Activated T-cell treated with anti-CD3 and anti-CD28 coated beads for 1 hour (primary cell): ENCODE data around the gene ADGRL1.

Experiments
- DNase-seq: peaks from one replicate; pipeline ENCODE4 v3.0.0-alpha.2; 2020; ENCODE audit warnings: low read depth

Gene ADGRL1

DNA sequence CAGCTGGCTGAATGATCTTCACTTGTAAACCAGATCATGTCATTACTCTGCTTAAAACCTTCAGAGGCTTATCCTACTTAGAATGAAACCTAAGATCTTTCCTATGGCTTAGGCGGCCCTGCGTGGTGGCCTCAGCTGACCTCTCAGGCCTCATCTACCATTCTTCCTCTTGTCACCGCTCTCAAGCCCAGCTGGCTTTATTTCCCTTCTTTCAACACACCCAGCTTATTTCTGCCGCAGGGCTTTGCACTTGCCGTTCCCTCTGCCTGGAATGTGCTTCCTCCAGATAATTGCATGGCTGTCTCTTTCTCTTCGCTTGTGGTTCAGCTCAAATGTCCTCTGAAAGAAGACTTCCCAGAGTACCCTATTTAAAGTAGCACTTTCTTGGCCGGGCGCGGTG lies 66.0 kb downstream of the ADGRL1 start:
- DNase-seq, result no peak

DNA sequence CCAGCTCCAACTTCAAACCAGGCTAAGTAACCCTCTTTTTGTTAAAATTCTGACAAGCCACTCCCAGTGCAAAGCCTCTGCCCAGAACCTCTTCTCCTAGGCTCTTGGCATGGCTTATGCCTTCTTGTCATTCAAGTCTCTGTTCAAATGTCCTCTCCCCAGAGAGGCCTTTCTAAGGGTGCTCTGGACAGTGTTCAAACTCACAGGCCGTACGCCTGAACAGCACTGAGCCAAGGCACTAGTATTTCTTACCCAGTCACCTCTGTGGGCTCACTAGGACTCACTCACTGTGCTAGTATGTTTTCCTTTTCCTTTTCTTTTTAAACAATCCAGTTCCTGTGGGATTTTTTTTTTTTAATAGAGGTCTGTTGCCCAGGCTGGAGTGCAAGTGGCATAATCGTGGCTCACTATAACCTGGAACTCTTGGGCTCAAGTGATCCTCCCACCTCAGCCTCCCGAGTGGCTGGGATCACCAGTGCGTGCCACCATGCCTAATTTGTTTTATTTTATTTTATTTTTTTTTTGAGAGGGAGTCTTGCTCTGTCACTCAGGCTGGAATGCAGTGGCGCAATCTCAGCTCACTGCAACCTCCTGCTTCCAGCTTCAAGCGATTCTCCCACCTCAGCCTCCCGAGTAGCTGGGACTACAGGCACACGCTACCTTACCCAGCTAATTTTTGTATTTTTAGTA lies 67.2 kb downstream of the ADGRL1 start:
- DNase-seq, result no peak

DNA sequence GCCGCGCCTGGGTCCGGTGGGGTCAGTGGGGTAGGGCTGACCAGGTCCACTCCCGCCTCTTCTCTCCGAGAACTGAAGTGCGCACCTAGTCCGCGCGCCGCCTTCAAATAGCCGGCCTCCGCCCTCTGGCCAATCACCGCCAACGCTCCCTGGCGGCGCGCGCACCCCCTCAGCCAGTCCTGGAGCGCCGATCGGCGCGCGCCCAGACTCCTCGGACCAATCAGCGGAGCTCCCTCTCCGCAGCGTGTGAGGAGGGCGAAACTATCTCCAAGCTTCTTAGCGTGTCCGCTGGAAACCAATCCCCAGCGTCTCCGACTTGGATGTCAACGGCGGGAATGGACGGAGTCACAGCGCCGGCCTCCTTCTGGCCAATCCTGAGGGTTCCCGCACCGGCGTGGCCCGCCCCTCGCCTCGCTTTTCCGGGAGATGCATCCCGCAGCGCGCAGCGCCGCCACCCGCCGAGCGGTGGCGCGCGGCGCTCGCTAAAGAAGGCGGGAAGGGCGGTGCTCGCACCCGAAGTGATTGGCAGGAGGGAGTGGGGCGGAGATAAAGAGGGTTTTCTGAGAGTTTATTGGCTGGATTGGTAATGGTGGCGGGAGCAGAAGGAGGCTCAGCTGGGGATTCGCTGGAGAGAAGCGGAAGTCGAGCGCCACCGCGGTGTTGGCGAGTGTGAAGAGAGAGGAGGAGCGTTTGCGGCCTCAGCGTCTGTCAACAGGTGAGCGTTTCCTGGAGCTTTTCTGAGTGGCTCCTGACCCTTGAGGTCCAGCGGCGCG lies 69.3 kb downstream of the ADGRL1 start, which contains the start of gene ASF1B:
ASF1B (minus strand) TSS at position 81 of the 773 bp plus-strand sequence. CDS start 133 bp downstream, outside the sequence.
- DNase-seq, result peak; percentile 93

DNA sequence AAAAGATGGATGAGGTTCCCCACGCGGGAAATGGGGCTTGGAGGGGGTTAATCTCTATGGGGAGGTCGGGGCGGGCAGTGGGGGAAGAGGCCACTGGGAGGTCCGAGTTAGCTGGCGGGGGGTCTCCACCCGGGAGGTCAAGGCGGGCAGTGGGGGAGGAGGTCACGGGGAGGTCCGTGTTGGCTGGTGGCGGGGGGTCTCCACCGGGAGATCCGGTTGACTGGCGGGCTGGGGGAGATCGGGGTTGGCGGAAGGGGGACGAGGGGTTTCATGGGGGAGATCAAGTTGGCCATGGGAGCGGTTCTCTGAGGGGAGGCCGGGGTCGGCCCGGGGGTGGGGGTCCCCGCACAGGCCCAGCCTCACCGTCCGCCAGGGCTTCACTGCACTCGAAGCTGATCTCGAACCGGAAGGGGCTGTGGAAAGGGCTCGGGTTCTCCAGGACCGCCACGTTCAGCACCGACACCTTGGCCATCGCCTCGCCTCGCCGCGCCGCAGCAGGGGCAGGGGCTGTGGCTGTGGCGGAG lies 69.9 kb downstream of the ADGRL1 start:
- DNase-seq, result no peak

DNA sequence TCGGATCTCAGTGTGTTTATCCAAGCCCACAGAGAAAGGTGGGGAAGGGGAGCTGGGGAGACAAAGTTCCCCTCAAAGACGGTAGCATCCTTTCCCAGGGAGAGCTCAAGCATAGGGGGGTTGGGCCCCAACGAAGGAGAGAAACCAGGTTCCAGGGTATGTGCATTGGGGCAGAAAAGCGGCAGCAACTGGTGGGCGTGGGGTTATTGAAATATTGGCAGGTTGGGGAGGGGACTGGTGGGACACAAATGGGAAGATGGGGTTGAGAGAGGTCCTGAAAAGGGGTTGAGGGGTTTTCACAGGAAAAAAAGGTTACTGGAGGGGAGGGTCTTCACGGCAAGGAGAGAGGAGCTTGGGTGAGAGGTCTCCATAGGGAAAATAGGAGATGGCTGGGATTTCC lies 70.6 kb downstream of the ADGRL1 start:
- DNase-seq, result no peak

DNA sequence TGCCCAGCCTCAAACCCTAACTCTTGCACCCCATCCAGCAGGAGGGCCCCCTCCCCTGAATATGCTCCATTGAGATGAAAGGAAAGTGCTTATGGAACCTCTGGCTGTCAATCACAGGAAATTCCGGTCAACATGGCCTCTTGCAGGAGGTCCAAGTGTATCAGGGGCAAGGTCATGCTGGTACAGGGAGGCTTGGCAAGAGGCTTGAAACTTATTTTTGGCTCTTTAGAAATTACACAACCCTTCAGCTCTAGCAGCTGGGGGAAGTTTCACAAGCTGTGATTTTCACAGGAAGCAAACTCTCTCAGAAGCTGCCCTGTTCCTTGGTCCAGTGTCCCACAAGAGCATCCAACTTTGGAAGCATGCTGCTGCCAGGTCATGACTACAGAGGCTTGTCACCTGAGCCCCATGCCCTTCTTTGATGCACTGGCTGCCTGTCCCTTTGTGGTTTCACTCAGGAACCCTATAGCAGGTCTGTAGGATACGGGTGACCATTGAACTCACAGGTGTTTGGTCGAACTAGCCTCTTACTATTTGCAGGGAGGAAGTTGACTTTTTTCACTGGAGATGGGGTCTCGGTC lies 78.0 kb downstream of the ADGRL1 start:
- DNase-seq, result no peak

DNA sequence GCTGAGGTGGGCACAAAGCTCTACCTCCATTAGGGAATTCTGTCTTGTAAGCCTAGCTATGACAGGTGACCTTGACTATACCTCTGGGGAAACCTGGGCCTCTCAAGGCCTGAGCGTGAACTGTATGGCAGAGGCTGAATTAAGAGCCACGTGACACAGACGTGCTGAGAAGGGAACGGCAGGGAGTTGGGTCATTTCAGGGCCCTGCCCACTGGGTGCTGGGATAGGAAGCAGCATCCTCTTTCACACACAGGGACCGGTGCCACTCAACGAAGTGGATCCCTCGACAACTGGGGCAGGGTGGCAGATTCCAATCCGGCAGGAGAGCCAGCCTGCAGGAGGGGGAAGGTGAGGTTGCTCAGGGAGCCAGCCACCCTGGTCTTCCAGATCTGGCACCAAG lies 78.8 kb downstream of the ADGRL1 start:
- DNase-seq, result no peak

DNA sequence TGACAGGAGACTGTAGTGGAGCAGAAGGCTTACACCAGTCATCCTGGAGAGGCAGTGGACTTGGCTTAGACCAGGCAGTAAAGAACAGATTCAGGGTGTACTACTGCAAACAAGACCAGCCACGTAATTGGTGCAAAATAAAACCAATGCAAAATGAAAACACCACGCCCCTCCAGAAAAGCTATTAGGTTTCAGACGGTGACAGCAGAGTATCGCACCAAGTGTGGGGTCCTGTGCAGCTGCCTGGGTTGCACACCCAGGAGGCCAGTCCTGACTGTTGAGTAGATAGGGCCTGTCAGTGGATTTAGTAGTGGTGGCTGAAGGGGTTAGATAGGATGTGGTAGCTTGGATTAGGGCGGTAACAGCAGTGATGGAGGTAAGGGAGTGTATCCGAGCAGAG lies 83.0 kb downstream of the ADGRL1 start:
- no peak for DNase-seq

DNA sequence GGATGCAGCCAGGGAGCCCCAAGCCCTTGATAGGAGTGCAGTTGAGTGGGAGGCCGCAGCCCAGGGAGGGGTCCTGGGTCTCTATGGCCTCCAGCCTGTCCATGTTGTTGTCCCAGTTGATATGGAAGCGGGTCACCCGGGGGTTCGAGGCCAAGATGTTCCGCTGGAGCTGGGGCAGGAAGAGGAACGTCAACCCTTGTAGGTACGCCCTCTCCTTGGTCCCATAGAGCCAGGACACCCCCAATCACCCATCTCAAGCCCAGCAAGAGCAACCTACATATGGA lies 85.5 kb downstream of the ADGRL1 start:
- DNase-seq, result no peak

DNA sequence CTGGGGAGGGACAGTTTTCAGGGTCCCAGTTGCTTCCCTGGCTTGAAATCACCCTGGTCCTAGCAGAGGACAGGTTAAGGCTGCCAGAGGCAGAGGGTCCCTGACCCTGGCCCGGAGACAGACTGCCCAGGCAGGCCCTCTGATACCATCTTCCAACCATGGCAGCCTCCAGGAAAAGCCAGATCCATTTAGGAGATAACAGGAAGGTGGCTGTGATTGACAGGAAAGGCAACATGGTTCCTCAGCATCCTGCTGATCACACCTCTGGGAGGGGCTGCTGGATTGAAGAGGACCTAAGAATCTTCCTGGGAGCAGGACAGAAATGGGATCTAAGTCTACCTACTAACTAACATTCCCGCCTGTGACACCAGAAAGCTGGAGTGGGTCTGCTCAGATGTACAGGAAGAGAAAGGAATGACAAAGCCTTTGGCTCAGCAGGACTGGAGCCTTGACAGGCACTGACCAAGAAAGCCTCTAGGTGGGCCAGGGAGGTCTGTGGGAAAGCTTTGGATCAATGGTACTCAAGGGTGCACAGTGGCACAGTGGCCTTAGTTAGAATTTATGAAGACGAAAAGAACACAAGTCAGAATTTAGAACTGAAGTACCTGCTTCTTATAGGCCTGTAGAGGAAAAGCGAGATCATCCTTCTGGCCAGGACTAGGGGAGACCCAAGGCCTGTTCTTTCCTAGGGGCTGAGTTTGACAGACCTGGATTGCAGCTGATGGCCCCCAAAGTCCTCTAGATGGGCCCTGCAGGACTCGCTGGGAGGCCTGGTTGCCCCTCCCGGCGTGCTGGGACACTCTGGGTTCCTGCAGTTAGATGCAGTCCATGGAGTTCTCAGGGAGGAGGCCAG lies 86.1 kb downstream of the ADGRL1 start:
- no peak for DNase-seq

DNA sequence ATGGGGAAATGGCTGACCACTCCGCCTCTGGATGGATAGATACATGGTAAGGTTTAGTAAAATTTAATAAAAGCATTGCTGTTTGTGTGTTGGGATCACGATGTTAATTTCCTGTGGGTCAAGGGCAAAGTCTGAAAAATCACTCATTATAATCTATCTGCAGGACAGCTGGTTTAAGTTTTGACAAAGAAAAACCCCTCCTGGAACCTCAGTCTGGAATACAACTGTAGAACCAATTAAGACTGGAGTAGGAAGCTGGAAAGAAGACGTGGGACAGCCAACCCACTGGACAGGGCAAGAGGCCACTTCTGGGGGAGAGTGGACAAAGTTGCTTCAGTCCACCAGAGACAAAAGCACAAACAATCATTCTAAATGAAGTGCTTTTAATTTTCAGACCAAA lies 86.8 kb downstream of the ADGRL1 start:
- DNase-seq, result no peak

DNA sequence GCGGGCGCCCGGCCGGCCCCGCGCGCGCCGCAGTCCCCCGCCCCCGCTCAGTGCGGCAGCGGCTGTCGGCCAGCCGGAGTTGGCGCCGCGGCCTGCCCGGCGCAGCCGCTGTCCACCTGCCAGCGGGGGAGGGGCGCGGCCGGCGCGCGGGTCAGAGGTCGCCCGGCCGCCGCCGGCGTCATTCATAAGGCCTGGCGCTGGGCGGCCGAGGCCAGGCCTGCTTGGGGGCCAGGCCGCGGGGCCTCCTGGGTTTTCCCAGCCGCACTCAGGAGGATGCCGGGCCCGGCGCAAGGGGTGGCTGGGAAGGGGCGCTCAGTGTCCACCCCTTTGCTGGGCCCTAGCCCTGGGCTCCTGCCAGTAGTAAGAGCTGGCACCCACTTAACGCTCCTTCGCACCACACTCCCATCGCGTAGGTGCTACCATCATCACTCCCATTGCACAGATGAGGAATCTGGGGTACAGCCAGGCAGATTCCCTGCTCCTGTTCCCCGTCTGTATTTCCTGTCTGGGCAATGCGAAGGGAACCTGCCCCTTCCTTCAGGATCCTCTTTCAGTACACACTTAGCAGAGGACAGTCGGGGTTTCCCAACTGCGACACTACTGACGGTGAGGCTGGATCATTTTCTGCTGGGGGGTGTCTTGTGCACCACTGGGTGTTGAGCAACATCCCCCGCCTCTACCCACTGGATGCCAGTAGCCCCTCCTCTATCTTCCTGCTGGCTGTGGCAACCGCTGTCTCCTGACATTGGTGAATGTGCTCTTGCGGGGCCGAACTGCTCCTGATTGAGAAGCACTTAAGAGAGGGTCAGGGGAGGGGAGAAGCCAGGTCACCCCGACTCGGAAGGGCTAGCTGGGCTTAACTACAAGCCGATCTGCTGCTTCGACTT lies 87.6 kb downstream of the ADGRL1 start:
- DNase-seq, result peak; percentile 23

DNA sequence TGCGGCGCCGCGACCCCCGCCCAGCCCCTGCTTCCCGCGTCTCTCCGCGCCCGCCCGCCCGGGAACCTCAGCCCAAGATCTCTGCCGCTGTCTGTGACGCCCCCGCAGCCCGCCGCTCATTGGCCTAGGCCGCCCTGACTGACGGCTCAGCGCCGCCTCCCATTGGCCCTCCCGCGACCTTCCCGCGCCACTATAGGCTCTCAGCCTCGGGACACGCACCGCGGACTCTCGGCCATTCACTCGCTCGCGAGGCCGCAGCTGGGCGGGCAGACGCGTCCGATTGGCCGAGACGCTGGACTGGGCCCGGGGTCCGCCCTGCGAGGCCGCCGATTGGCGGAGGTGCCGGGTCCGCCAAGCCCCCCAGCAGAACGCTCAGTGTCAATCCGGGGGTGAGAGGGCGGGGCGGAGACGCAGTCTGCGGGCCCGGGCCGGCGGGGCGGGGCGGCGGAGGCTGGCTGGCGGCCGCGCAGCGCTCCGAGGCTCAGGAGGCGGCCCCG lies 88.3 kb downstream of the ADGRL1 start, which contains the start of gene PRKACA:
PRKACA (minus strand) TSS at position 95 of the 497 bp plus-strand sequence. CDS start 215 bp downstream, outside the sequence.
- peak; percentile 95 for DNase-seq

DNA sequence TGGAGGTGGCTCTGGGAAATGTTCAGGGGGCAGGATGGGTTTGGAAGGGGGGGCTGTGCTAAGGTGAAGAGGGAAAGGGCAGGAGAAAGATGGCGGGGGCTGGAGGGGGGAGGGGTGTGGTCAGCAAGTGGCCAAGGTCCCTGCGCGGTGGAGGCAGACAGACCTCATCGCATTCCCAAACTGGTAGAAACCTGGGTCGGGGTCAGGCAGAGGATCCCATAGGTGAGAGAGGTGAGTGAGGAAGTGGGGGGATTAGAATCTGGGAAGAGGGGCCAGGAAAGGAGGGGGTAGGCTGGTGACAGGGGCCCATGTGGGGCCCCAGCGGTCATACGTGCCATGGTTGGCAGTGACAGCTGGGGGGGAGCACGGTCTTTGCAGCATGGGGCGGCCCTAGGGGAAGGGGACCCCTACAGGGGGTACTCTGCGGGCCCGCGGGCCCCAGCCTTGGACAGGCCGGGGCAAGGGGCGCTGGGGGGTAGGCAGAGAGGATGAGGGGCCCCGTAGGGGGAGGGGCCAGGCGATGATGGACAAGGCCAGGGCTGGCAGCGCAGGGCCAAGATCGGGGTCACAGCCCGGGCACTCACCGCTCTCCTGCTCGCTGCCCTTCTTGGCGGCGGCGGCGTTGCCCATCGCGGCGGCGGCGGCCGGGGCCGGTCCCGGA lies 88.9 kb downstream of the ADGRL1 start:
- no peak for DNase-seq

DNA sequence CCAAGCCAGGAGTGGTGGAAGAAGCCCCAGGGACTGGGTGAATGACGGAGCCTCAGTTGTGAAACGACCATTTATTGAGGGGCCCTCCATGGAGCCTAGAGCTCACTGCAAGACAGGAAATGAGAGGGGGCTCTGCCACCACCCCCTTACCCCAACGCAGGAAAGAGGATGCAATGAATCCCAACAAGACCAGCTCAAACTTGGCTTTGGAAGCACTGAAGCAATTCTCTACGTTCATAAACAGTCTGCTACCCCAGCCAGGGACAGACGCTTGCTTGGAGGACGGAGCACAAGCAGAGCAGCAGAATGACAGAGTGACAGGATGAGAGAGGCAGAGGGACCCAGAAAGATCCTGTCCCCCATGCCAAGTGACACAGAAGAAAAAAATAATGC lies 89.4 kb downstream of the ADGRL1 start:
- no peak for DNase-seq

DNA sequence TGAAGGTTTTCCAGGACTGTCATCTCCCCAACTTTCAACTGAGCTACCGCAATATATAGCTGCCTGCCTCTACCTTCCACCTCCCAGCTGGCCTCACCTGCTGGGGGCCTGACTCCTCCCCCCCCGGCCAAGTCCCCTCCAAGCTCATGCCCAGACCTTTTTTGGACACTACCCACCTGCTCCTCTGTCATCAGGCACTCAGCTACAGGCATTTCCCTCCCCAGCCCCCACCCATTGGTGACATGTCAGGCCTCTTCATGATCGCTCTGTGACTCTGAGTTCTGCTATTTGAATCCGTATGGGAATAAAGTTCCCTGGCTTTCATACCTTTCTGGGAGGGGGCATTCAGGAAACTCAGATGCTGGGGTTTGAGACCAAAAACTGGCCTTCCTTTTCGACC lies 90.2 kb downstream of the ADGRL1 start:
- no peak for DNase-seq

DNA sequence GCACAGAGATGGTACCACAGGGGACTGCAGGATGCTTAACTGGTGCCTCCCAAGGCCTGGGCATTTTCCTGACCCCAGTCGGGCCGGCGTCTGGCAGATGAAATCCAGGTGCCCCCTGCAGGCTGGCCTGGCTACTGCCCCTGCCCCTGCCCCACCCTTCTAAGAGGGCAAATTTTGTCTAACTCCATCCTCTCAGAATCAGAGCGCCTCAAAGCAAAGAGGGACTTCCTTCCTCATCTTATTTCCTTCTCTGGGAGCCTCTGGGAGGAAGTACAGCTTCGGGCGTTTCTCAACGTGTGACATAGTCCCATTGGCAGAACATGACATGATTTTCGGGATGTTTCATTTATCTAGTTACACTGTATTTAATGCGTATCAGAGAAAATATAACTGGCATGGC lies 91.1 kb downstream of the ADGRL1 start:
- peak; percentile 34 for DNase-seq

DNA sequence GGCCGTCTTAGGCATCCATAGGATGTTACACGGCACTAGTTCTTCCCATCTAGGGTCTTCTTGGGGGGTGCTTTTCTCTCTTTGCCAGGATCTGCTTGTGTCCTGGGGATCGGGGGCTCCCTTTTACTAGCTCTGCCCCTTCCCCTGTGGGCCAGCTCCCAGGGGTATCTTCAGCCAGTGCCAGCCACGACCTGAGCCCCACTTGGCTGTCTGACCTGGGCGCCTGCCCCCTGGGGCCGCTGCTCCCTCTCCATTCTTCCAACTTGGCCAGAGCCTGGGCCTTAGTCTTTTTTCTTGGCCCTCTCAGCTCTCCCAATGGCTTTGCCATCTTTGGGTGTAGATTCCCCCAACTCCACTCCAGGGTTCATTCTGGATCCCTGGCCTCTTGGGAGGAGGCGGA lies 91.5 kb downstream of the ADGRL1 start:
- no peak for DNase-seq

DNA sequence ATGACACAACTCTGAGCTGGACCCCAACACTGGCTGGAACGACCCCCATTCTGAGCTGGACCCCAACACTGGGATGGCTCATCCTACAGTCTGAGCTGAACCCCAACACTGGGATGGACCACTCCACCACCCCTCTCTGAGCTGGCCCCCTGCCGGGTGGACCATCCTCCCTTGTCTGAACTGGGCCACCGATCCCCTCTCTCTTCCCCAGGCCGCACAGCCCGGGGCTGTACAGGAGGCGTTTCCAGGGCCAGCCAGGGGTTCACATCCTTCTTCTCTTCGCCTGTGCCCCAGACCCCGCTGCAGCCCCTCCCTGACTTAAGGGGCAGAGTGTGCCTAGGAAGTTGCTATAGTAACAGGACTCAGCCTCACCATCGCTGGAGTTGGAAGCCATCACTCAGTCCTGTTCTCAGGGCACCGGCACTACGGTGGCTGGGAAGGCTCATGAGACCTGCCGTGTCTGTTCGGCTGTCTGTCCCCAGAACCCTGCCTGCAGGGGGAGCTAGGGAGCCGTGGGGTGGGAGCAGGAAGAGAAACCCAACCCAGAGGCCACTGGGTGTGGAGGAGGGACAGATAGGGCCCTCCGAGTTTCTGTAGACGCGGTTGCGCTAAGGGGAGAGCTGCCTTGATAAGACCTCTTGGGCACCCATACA lies 92.1 kb downstream of the ADGRL1 start:
- peak; percentile 31 for DNase-seq
